A549 (cell line): ENCODE results near the gene BPIFB2.

ENCODE experiments used
- CBX2 ChIP-seq: fragments of 200-600 bp; sonication (generic); IDR thresholded peaks from 2 replicates; pipeline ENCODE4 v1.6.1; 2016; ENCODE audit warnings: low read depth, mild to moderate bottlenecking, borderline replicate concordance
- FOSB ChIP-seq: fragments of 250-450 bp; sonication (Bioruptor Pico); IDR thresholded peaks from 2 replicates; pipeline ENCODE4 v1.5.0; 2020; ENCODE audit warnings: mild to moderate bottlenecking, moderate library complexity
- GATA3 ChIP-seq: IDR thresholded peaks from 2 replicates; pipeline ENCODE4 v1.6.1; 2012; ENCODE audit warnings: borderline replicate concordance
- HMGXB4 ChIP-seq: fragments of 250-450 bp; sonication (Bioruptor Pico); IDR thresholded peaks from 2 replicates; pipeline ENCODE4 v1.5.0; 2021; ENCODE audit warnings: mild to moderate bottlenecking, moderate library complexity, borderline replicate concordance
- NR3C1 ChIP-seq: fragments of >200 bp; sonication (Bioruptor Twin); formaldehyde crosslinking; IDR thresholded peaks from 3 replicates; pipeline ENCODE4 v1.6.1; 2017
- PHF8 ChIP-seq: fragments of 200-600 bp; sonication (generic); IDR thresholded peaks from 2 replicates; pipeline ENCODE4 v1.6.1; 2016; ENCODE audit warnings: low read depth, mild to moderate bottlenecking, antibody characterized with exemption, moderate library complexity, borderline replicate concordance
- POLR2A ChIP-seq: IDR thresholded peaks from 2 replicates; pipeline ENCODE4 v1.6.1; 2012; ENCODE audit warnings: mild to moderate bottlenecking, low read length
- TF ChIP-seq, protein P1 (sequence below): fragments of >200 bp; sonication (Bioruptor Twin); formaldehyde crosslinking; IDR thresholded peaks from 3 replicates; pipeline ENCODE4 v1.5.1; 2016
- TF ChIP-seq, protein P2 (sequence below): fragments of 200-600 bp; sonication (generic); IDR thresholded peaks from 2 replicates; pipeline ENCODE4 v1.6.1; 2016; ENCODE audit warnings: antibody characterized with exemption, mild to moderate bottlenecking, moderate library complexity

DNA sequence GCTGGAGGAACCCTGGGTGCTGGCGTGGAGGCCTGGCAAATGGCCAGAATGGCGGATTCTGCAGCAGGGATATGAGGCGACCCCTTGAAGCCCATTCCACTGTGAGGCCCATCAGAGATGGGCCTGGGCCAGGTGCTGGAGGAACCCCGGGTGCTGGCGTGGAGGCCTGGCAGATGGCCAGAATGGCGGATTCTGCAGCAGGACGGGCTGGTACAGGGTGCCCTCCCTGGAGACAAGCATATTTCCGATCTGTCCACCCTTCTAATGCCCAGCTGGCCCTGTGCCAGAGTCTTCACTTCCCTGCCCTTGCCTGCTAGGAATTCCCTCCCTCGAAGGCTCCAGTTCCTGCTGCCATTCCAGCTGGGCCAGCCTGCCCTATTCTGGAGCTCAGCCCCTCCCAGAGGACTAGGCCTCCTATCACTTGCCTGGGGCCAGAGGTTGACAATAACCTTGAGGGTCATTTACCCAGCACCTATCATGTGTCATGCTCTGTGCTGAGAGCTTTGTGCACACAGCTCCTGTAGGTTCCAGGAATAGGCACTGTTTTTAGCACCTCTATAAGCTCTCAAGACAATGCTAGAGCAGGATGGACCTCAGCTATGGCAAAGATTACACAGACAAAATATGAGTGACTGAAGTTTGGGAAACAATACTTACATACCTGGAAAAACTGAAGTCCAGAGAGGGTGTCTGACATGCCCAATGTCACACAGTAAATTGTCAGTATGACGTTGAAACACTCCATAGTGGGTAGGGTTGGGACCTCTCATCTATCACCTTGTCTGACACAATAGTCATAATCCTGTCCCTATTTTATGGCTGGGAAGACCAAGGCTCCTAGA, 24.7 kb upstream of the BPIFB2 start:
- TF ChIP-seq, protein P1, sequence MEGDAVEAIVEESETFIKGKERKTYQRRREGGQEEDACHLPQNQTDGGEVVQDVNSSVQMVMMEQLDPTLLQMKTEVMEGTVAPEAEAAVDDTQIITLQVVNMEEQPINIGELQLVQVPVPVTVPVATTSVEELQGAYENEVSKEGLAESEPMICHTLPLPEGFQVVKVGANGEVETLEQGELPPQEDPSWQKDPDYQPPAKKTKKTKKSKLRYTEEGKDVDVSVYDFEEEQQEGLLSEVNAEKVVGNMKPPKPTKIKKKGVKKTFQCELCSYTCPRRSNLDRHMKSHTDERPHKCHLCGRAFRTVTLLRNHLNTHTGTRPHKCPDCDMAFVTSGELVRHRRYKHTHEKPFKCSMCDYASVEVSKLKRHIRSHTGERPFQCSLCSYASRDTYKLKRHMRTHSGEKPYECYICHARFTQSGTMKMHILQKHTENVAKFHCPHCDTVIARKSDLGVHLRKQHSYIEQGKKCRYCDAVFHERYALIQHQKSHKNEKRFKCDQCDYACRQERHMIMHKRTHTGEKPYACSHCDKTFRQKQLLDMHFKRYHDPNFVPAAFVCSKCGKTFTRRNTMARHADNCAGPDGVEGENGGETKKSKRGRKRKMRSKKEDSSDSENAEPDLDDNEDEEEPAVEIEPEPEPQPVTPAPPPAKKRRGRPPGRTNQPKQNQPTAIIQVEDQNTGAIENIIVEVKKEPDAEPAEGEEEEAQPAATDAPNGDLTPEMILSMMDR = no peak
- no peak for TF ChIP-seq GATA3
- no peak for TF ChIP-seq HMGXB4
- no peak for TF ChIP-seq NR3C1
- TF ChIP-seq, protein P2, sequence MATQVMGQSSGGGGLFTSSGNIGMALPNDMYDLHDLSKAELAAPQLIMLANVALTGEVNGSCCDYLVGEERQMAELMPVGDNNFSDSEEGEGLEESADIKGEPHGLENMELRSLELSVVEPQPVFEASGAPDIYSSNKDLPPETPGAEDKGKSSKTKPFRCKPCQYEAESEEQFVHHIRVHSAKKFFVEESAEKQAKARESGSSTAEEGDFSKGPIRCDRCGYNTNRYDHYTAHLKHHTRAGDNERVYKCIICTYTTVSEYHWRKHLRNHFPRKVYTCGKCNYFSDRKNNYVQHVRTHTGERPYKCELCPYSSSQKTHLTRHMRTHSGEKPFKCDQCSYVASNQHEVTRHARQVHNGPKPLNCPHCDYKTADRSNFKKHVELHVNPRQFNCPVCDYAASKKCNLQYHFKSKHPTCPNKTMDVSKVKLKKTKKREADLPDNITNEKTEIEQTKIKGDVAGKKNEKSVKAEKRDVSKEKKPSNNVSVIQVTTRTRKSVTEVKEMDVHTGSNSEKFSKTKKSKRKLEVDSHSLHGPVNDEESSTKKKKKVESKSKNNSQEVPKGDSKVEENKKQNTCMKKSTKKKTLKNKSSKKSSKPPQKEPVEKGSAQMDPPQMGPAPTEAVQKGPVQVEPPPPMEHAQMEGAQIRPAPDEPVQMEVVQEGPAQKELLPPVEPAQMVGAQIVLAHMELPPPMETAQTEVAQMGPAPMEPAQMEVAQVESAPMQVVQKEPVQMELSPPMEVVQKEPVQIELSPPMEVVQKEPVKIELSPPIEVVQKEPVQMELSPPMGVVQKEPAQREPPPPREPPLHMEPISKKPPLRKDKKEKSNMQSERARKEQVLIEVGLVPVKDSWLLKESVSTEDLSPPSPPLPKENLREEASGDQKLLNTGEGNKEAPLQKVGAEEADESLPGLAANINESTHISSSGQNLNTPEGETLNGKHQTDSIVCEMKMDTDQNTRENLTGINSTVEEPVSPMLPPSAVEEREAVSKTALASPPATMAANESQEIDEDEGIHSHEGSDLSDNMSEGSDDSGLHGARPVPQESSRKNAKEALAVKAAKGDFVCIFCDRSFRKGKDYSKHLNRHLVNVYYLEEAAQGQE = no peak
- TF ChIP-seq POLR2A = no peak
- no peak for TF ChIP-seq FOSB (CRISPR knock-in tag)
- no peak for TF ChIP-seq CBX2
- no peak for TF ChIP-seq PHF8
